GM23338 (cell line): ENCODE measurements around the gene ZBTB20. TPM values are rescaled to one million over a fixed set of nuclear protein-coding genes. Genes with fewer than 3 reads are reported as not detected.

ENCODE experiments used
- ATAC-seq: fragments of 200-7000 bp; cut with Tn5 transposase; 3 replicates; pipeline ENCODE4 v1.9.1; 2020
- DNase-seq: peaks from one replicate; pipeline ENCODE4 v3.0.0-alpha.2; 2015; ENCODE audit warnings: low spot score
- H2AFZ ChIP-seq: fragments of 200-600 bp; sonication (generic); 2 replicates; pipeline ENCODE4 v1.8.0; 2016; ENCODE audit warnings: antibody characterized with exemption, mild to moderate bottlenecking, moderate library complexity
- H3F3A ChIP-seq: fragments of 200-600 bp; sonication (generic); replicated peaks from 2 replicates; pipeline ENCODE4 v1.8.0; 2017; ENCODE audit warnings: antibody characterized with exemption, mixed run types, low read depth
- H3K27ac ChIP-seq: fragments of 200-600 bp; sonication (generic); 2 replicates; pipeline ENCODE4 v1.6.1; 2016; ENCODE audit warnings: low read depth
- H3K27me3 ChIP-seq: fragments of 200-600 bp; sonication (generic); 2 replicates; pipeline ENCODE4 v1.8.0; 2016; ENCODE audit warnings: mild to moderate bottlenecking, mixed run types, moderate library complexity; ENCODE audit not compliant: insufficient read depth
- H3K36me3 ChIP-seq: fragments of 200-600 bp; sonication (generic); 2 replicates; pipeline ENCODE4 v1.8.0; 2016; ENCODE audit warnings: mild to moderate bottlenecking; ENCODE audit not compliant: insufficient read depth
- H3K4me1 ChIP-seq: fragments of 200-600 bp; sonication (generic); 2 replicates; pipeline ENCODE4 v1.8.0; 2016; ENCODE audit warnings: mild to moderate bottlenecking, moderate library complexity; ENCODE audit not compliant: insufficient read depth
- H3K4me2 ChIP-seq: fragments of 200-600 bp; sonication (generic); 2 replicates; pipeline ENCODE4 v1.7.1; 2017; ENCODE audit warnings: mixed run types
- H3K4me3 ChIP-seq: fragments of 200-600 bp; sonication (generic); 2 replicates; pipeline ENCODE4 v1.6.1; 2016; ENCODE audit warnings: mixed run types
- H3K79me2 ChIP-seq: fragments of 200-600 bp; sonication (generic); replicated peaks from 2 replicates; pipeline ENCODE4 v1.8.0; 2017; ENCODE audit warnings: mild to moderate bottlenecking; ENCODE audit not compliant: insufficient read depth
- H3K9me2 ChIP-seq: fragments of 200-600 bp; sonication (generic); 2 replicates; pipeline ENCODE4 v1.8.0; 2017; ENCODE audit not compliant: insufficient read depth
- H4K20me1 ChIP-seq: fragments of 200-600 bp; sonication (generic); replicated peaks from 2 replicates; pipeline ENCODE4 v1.8.0; 2017; ENCODE audit warnings: mild to moderate bottlenecking; ENCODE audit not compliant: insufficient read depth
- H3K27ac Mint-ChIP-seq: 2 replicates; pipeline ENCODE4 v1.8.0; 2020; ENCODE audit warnings: inconsistent platforms, mild to moderate bottlenecking, moderate library complexity, mixed read lengths
- H3K27me3 Mint-ChIP-seq: 3 replicates; pipeline ENCODE4 v1.8.0; 2022; ENCODE audit warnings: low read depth, mild to moderate bottlenecking, moderate library complexity, mixed read lengths, inconsistent platforms; ENCODE audit not compliant: insufficient read depth, poor library complexity
- H3K36me3 Mint-ChIP-seq: 3 replicates; pipeline ENCODE4 v1.8.0; 2021; ENCODE audit warnings: low read depth, mild to moderate bottlenecking, inconsistent platforms, moderate library complexity, mixed read lengths
- H3K4me1 Mint-ChIP-seq: 3 replicates; pipeline ENCODE4 v1.8.0; 2020; ENCODE audit warnings: mild to moderate bottlenecking, inconsistent platforms, mixed read lengths
- H3K4me3 Mint-ChIP-seq: 3 replicates; pipeline ENCODE4 v1.8.0; 2021; ENCODE audit warnings: moderate library complexity, mild to moderate bottlenecking, inconsistent platforms, mixed read lengths
- H3K9me3 Mint-ChIP-seq: 3 replicates; pipeline ENCODE4 v1.8.0; 2020; ENCODE audit warnings: moderate library complexity, mild to moderate bottlenecking, inconsistent platforms, mixed read lengths
- CREB1 ChIP-seq: fragments of 250-450 bp; sonication (Bioruptor Pico); IDR thresholded peaks from 2 replicates; pipeline ENCODE4 v1.5.0; 2020; ENCODE audit warnings: low read depth, mild to moderate bottlenecking, moderate library complexity
- CTCF ChIP-seq, 2 experiments: fragments of 200-600 bp in 1 of 2; sonication (generic) in 1 of 2; conservative IDR thresholded peaks; 2 replicates each; pipeline versions ENCODE4 v1.5.1 to v1.6.1; 2016 to 2017; ENCODE audit warnings: antibody characterized with exemption in 2 of 2, low read depth in 2 of 2, mild to moderate bottlenecking in 2 of 2, moderate library complexity in 1 of 2
- EZH2 ChIP-seq: fragments of 200-600 bp; sonication (generic); IDR thresholded peaks from one replicate; pipeline ENCODE4 v1.8.0; 2017; ENCODE audit warnings: antibody characterized with exemption, mild to moderate bottlenecking, low read depth; ENCODE audit not compliant: unreplicated experiment
- EZH2phosphoT487 ChIP-seq: fragments of 200-600 bp; sonication (generic); IDR thresholded peaks from one replicate; pipeline ENCODE4 v1.8.1; 2018; ENCODE audit warnings: antibody characterized with exemption; ENCODE audit not compliant: unreplicated experiment
- JUNB ChIP-seq: IDR thresholded peaks from one replicate; pipeline ENCODE4 v1.6.1; 2016; ENCODE audit warnings: antibody characterized with exemption; ENCODE audit not compliant: unreplicated experiment
- NANOG ChIP-seq: IDR thresholded peaks from 2 replicates; pipeline ENCODE4 v1.6.1; 2016; ENCODE audit warnings: antibody characterized with exemption, borderline replicate concordance
- POLR2AphosphoS5 ChIP-seq: IDR thresholded peaks from 2 replicates; pipeline ENCODE4 v1.6.1; 2016; ENCODE audit warnings: antibody characterized with exemption, low read depth
- STAT1 ChIP-seq: IDR thresholded peaks from one replicate; pipeline ENCODE4 v1.6.1; 2016; ENCODE audit warnings: antibody characterized with exemption; ENCODE audit not compliant: unreplicated experiment
- ZNF114 ChIP-seq: fragments of 250-450 bp; sonication (Bioruptor Pico); IDR thresholded peaks from 2 replicates; pipeline ENCODE4 v1.5.0; 2020; ENCODE audit warnings: mild to moderate bottlenecking, moderate library complexity
- ZNF331 ChIP-seq: fragments of 250-450 bp; sonication (Bioruptor Pico); IDR thresholded peaks from 2 replicates; pipeline ENCODE4 v1.5.0; 2020; ENCODE audit warnings: low read depth, mild to moderate bottlenecking, moderate library complexity
- polyA plus RNA-seq: library from polyadenylated mRNA; unstranded; fragments of >200 nt; fragmentation: Nextera tagmentation; extraction: Ambion mirVana; gene quantifications from 2 replicates; pipeline ENCODE4 v1.2.1, GENCODE V29; 2016
- total RNA-seq: library from RNA; depleted of rRNA; stranded (reverse); fragments of >200 nt; shearing (Covaris generic); gene quantifications from 2 replicates; pipeline ENCODE4 v1.2.3, GENCODE V29; 2014
- TF ChIP-seq, protein P1 (sequence below): IDR thresholded peaks from one replicate; pipeline ENCODE4 v1.6.1; 2018; ENCODE audit warnings: antibody characterized with exemption; ENCODE audit not compliant: unreplicated experiment
- TF ChIP-seq, protein P2 (sequence below): fragments of 250-450 bp; sonication (Bioruptor Pico); IDR thresholded peaks from 2 replicates; pipeline ENCODE4 v1.5.0; 2020; ENCODE audit warnings: mild to moderate bottlenecking, moderate library complexity
- TF ChIP-seq, protein P3 (sequence below): IDR thresholded peaks from 2 replicates; pipeline ENCODE4 v1.6.1; 2016; ENCODE audit warnings: antibody characterized with exemption

Gene ZBTB20
- total and polyA plus RNA-seq, 2 experiments from 2014 or later = 2.0 to 3.3 TPM

- Histone ChIP-seq H3K36me3 (no peaks in the 10 kb centered on the region), H3K4me1 (peaks cover 3% of the 10 kb centered on the region; the same call in 1 of the 2 replicates), H3K9me2 (peaks cover 11% of the 10 kb centered on the region), H3K27me3 (no peaks in the 10 kb centered on the region), H4K20me1 (no peaks in the 10 kb centered on the region), H3K27ac (no peak overlapping the region), H3K4me2 (no peak overlapping the region), H3K79me2 (no peaks in the 10 kb centered on the region), H2AFZ (no peak overlapping the region), H3K4me3 (no peak overlapping the region), H3F3A (no peaks in the 10 kb centered on the region)
- Mint-ChIP-seq H3K27ac (no peak overlapping the region), H3K9me3 (peaks cover 13% of the 10 kb centered on the region), H3K36me3 (peaks cover 6% of the 10 kb centered on the region; the same call in 2 of the 3 replicates), H3K4me3 (no peak overlapping the region), H3K4me1 (no peaks in the 10 kb centered on the region), H3K27me3 (no peaks in the 10 kb centered on the region)
- TF ChIP-seq EZH2phosphoT487 (no peak), EZH2 (no peak), ZNF331 (CRISPR knock-in tag) (no peak), ZNF114 (CRISPR knock-in tag) (no peak), CTCF (conservative IDR thresholded peaks at IDR 0.05; ENCODE audit: low read depth in 2 of 2) (no peak), POLR2AphosphoS5 (no peak), JUNB (no peak), STAT1 (no peak), NANOG (no peak), CREB1 (CRISPR knock-in tag) (no peak)
- TF ChIP-seq, protein P1, sequence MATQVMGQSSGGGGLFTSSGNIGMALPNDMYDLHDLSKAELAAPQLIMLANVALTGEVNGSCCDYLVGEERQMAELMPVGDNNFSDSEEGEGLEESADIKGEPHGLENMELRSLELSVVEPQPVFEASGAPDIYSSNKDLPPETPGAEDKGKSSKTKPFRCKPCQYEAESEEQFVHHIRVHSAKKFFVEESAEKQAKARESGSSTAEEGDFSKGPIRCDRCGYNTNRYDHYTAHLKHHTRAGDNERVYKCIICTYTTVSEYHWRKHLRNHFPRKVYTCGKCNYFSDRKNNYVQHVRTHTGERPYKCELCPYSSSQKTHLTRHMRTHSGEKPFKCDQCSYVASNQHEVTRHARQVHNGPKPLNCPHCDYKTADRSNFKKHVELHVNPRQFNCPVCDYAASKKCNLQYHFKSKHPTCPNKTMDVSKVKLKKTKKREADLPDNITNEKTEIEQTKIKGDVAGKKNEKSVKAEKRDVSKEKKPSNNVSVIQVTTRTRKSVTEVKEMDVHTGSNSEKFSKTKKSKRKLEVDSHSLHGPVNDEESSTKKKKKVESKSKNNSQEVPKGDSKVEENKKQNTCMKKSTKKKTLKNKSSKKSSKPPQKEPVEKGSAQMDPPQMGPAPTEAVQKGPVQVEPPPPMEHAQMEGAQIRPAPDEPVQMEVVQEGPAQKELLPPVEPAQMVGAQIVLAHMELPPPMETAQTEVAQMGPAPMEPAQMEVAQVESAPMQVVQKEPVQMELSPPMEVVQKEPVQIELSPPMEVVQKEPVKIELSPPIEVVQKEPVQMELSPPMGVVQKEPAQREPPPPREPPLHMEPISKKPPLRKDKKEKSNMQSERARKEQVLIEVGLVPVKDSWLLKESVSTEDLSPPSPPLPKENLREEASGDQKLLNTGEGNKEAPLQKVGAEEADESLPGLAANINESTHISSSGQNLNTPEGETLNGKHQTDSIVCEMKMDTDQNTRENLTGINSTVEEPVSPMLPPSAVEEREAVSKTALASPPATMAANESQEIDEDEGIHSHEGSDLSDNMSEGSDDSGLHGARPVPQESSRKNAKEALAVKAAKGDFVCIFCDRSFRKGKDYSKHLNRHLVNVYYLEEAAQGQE = no peak
- TF ChIP-seq, protein P2, sequence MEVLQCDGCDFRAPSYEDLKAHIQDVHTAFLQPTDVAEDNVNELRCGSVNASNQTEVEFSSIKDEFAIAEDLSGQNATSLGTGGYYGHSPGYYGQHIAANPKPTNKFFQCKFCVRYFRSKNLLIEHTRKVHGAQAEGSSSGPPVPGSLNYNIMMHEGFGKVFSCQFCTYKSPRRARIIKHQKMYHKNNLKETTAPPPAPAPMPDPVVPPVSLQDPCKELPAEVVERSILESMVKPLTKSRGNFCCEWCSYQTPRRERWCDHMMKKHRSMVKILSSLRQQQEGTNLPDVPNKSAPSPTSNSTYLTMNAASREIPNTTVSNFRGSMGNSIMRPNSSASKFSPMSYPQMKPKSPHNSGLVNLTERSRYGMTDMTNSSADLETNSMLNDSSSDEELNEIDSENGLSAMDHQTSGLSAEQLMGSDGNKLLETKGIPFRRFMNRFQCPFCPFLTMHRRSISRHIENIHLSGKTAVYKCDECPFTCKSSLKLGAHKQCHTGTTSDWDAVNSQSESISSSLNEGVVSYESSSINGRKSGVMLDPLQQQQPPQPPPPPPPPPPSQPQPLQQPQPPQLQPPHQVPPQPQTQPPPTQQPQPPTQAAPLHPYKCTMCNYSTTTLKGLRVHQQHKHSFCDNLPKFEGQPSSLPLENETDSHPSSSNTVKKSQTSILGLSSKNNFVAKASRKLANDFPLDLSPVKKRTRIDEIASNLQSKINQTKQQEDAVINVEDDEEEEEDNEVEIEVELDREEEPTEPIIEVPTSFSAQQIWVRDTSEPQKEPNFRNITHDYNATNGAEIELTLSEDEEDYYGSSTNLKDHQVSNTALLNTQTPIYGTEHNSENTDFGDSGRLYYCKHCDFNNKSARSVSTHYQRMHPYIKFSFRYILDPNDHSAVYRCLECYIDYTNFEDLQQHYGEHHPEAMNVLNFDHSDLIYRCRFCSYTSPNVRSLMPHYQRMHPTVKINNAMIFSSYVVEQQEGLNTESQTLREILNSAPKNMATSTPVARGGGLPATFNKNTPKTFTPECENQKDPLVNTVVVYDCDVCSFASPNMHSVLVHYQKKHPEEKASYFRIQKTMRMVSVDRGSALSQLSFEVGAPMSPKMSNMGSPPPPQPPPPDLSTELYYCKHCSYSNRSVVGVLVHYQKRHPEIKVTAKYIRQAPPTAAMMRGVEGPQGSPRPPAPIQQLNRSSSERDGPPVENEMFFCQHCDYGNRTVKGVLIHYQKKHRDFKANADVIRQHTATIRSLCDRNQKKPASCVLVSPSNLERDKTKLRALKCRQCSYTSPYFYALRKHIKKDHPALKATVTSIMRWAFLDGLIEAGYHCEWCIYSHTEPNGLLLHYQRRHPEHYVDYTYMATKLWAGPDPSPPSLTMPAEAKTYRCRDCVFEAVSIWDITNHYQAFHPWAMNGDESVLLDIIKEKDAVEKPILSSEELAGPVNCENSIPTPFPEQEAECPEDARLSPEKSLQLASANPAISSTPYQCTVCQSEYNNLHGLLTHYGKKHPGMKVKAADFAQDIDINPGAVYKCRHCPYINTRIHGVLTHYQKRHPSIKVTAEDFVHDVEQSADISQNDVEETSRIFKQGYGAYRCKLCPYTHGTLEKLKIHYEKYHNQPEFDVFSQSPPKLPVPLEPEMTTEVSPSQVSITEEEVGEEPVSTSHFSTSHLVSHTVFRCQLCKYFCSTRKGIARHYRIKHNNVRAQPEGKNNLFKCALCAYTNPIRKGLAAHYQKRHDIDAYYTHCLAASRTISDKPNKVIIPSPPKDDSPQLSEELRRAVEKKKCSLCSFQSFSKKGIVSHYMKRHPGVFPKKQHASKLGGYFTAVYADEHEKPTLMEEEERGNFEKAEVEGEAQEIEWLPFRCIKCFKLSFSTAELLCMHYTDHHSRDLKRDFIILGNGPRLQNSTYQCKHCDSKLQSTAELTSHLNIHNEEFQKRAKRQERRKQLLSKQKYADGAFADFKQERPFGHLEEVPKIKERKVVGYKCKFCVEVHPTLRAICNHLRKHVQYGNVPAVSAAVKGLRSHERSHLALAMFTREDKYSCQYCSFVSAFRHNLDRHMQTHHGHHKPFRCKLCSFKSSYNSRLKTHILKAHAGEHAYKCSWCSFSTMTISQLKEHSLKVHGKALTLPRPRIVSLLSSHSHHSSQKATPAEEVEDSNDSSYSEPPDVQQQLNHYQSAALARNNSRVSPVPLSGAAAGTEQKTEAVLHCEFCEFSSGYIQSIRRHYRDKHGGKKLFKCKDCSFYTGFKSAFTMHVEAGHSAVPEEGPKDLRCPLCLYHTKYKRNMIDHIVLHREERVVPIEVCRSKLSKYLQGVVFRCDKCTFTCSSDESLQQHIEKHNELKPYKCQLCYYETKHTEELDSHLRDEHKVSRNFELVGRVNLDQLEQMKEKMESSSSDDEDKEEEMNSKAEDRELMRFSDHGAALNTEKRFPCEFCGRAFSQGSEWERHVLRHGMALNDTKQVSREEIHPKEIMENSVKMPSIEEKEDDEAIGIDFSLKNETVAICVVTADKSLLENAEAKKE (CRISPR knock-in tag) = no peak
- TF ChIP-seq, protein P3, sequence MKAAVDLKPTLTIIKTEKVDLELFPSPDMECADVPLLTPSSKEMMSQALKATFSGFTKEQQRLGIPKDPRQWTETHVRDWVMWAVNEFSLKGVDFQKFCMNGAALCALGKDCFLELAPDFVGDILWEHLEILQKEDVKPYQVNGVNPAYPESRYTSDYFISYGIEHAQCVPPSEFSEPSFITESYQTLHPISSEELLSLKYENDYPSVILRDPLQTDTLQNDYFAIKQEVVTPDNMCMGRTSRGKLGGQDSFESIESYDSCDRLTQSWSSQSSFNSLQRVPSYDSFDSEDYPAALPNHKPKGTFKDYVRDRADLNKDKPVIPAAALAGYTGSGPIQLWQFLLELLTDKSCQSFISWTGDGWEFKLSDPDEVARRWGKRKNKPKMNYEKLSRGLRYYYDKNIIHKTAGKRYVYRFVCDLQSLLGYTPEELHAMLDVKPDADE = no peak
- no peak for ATAC-seq
- no peak for DNase-seq
Observed at GRCh38 chr3:115190747-115191146, 43.7 kb upstream of the ZBTB20 start.
